Spinal cord (tissue), 10 donors: Measurements from ENCODE around the gene LPAR2. TPM values are rescaled to one million over a fixed set of nuclear protein-coding genes. Genes with fewer than 3 reads are reported as not detected.

ENCODE experiments used
- DNase-seq, 6 donors: peaks; one replicate each; pipeline versions ENCODE4 v3.0.0 to v3.0.0-alpha.2; 2013 to 2015; ENCODE audit warnings: low spot score in 6 of 6, low read depth in 4 of 6
- H3K27ac ChIP-seq: one replicate; pipeline ENCODE4 v1.5.1; 2013; ENCODE audit warnings: low read depth, low read length, control low read depth
- H3K27me3 ChIP-seq: one replicate; pipeline ENCODE4 v1.6.1; 2013; ENCODE audit warnings: low read length; ENCODE audit not compliant: control insufficient read depth, insufficient read depth
- H3K36me3 ChIP-seq: one replicate; pipeline ENCODE4 v1.6.1; 2013; ENCODE audit warnings: low read length; ENCODE audit not compliant: control insufficient read depth, insufficient read depth
- H3K4me1 ChIP-seq: one replicate; pipeline ENCODE4 v1.6.1; 2013; ENCODE audit warnings: low read length; ENCODE audit not compliant: control insufficient read depth, insufficient read depth
- H3K4me3 ChIP-seq: one replicate; pipeline ENCODE4 v1.5.1; 2013; ENCODE audit warnings: low read depth, low read length, control low read depth
- H3K9me3 ChIP-seq: one replicate; pipeline ENCODE4 v1.6.1; 2013; ENCODE audit warnings: low read length; ENCODE audit not compliant: control insufficient read depth, insufficient read depth
- WGBS: methylation state at CpG from one replicate; pipeline ENCODE4 v1.1.5; 2013; ENCODE audit warnings: missing lambda C conversion rate; ENCODE audit not compliant: insufficient coverage; 5-methylcytosine and 5-hydroxymethylcytosine counted together
- polyA plus RNA-seq, 2 donors: library from polyadenylated mRNA; unstranded; fragments of 120-200 nt; gene quantifications; one replicate each; pipeline ENCODE4 v1.2.1, GENCODE V29; 2013; ENCODE audit not compliant: insufficient read length in 2 of 2
- total RNA-seq, 2 donors: library from RNA; depleted of rRNA in 1 of 2; stranded (reverse); fragments of 120-200 nt in 1 of 2; fragments of >200 nt in 1 of 2; gene quantifications; one replicate each; pipeline versions ENCODE4 v1.2.3 to v1.2.4, GENCODE V29; 2013 to 2014
- donor health status: healthy.

The LPAR2 gene
- total and polyA plus RNA-seq, 4 donors = 5.3 to 80.0 (median 43.5) TPM

GRCh38 chr19:19662871-19663255 is 34.8 kb upstream of the LPAR2 start:
- H3K27me3 ChIP-seq = no peaks in the 10 kb centered on the region
- no peak overlapping the region for H3K27ac ChIP-seq
- peaks cover 31% of the 10 kb centered on the region for H3K36me3 ChIP-seq
- peak overlapping the region; percentile 85 for H3K4me3 ChIP-seq
- no peaks in the 10 kb centered on the region for H3K9me3 ChIP-seq
- 0% methylated on average over 12 of the region's 17 CpGs for WGBS
- peaks cover 22% of the 10 kb centered on the region for H3K4me1 ChIP-seq
- DNase-seq = no peak

DNA sequence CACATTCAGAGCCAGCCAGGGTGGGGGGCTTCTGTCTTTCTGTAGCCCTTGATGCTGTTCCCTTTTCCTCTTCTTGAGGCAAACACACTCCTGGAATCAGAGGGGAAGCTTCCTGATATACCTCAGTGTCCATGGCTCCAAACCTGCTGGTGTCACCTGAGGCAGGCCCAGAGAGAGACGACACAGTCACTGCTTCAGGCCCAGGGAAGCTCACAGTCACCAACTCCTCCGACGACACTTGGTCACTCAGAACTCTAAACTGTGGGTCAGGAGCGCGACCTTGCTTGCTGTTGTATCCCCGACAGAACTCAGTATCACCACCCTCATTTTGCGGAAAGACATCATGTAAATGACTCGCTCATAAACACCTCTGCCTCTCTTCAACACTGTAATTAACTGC is 34.3 kb upstream of the LPAR2 start:
- Histone ChIP-seq H3K27ac (no peak overlapping the region), H3K4me3 (no peak overlapping the region), H3K4me1 (peaks cover 22% of the 10 kb centered on the region), H3K27me3 (no peaks in the 10 kb centered on the region), H3K9me3 (no peaks in the 10 kb centered on the region), H3K36me3 (peaks cover 36% of the 10 kb centered on the region)
- DNase-seq = no peak
- WGBS = 83% methylated on average over 8 of the region's 8 CpGs

DNA sequence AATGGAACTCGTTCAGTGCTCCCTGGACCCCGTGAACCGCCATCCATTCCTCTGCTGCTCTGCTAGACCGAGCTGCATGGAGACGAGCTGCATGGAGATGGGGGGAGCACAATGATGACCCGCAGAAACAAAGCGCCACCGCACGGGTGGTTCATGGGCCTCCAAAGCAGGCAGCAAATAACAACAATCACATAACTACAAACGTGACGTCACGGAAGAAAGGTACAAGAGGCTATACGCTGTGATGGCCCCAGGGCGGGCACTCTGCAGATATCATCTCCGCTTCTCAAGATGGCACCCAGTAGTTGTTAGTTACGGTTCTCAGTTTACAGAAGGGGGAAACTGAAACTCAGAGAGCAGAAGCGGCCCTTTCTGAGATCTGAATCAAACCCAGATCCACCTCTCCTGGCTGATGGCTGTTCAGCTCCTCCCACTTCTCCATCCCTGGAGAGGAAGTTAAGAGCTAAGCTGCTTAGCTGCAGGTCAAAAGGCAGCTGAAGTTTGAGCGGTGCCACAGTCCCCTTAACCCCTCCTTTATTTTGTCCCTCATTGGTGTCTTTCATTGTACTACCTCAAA is 33.7 kb upstream of the LPAR2 start:
- Histone ChIP-seq H3K9me3 (no peaks in the 10 kb centered on the region), H3K4me1 (peaks cover 22% of the 10 kb centered on the region), H3K27me3 (no peaks in the 10 kb centered on the region), H3K27ac (no peak overlapping the region), H3K36me3 (peaks cover 41% of the 10 kb centered on the region), H3K4me3 (no peak overlapping the region)
- no peak for DNase-seq
- WGBS = 76% methylated on average over 6 of the region's 18 CpGs

- no peak overlapping the region for H3K4me3 ChIP-seq
- no peaks in the 10 kb centered on the region for H3K9me3 ChIP-seq
- peaks cover 22% of the 10 kb centered on the region for H3K4me1 ChIP-seq
- 88% methylated on average over 10 of the region's 10 CpGs for WGBS
- no peak overlapping the region for H3K27ac ChIP-seq
- H3K36me3 ChIP-seq = peaks cover 47% of the 10 kb centered on the region
- no peaks in the 10 kb centered on the region for H3K27me3 ChIP-seq
- no peak for DNase-seq
Measured at GRCh38 chr19:19661141-19661674, 33.2 kb upstream of the LPAR2 start.

GRCh38 chr19:19659646-19660245 is 31.7 kb upstream of the LPAR2 start:
- Histone ChIP-seq H3K27me3 (no peaks in the 10 kb centered on the region), H3K27ac (no peak overlapping the region), H3K4me3 (no peak overlapping the region), H3K4me1 (peaks cover 22% of the 10 kb centered on the region), H3K9me3 (no peaks in the 10 kb centered on the region), H3K36me3 (peaks cover 62% of the 10 kb centered on the region)
- 82% methylated on average over 16 of the region's 17 CpGs for WGBS
- no peak for DNase-seq

DNA sequence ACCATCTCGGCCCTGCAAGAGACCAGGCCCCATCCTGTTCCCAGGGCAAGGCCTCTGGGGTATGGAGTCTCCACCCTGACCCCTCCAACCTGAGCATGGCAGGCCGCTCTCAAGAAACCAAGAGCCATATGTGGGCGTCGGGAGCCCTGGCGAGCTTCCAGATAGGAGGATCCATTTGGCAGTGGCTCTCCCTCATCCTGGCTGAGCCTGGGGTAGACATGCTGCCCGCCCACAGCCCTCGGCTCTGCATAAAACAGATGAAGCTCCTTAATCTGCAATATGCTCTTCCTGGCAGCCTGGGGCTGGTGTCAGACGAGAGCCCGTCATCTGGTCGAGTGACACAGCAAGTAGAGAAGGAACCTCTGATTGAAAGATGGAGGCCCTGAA is 29.4 kb upstream of the LPAR2 start:
- DNase-seq = peak in 2 of 6 donors; percentile 21 to 85
- H3K4me1 ChIP-seq = peaks cover 19% of the 10 kb centered on the region
- no peak overlapping the region for H3K4me3 ChIP-seq
- no peak overlapping the region for H3K27ac ChIP-seq
- WGBS = 77% methylated on average over 10 of the region's 10 CpGs
- H3K9me3 ChIP-seq = no peaks in the 10 kb centered on the region
- H3K27me3 ChIP-seq = no peaks in the 10 kb centered on the region
- H3K36me3 ChIP-seq = peaks cover 85% of the 10 kb centered on the region

GRCh38 chr19:19656451-19657396 is 28.7 kb upstream of the LPAR2 start:
- no peaks in the 10 kb centered on the region for H3K27me3 ChIP-seq
- DNase-seq = no peak
- peaks cover 17% of the 10 kb centered on the region for H3K4me1 ChIP-seq
- no peaks in the 10 kb centered on the region for H3K9me3 ChIP-seq
- H3K4me3 ChIP-seq = no peak overlapping the region
- peaks cover 92% of the 10 kb centered on the region for H3K36me3 ChIP-seq
- H3K27ac ChIP-seq = no peak overlapping the region
- 96% methylated on average over 32 of the region's 33 CpGs for WGBS

GRCh38 chr19:19655641-19656343 is 27.8 kb upstream of the LPAR2 start:
- H3K27ac ChIP-seq = no peak overlapping the region
- no peak for DNase-seq
- H3K9me3 ChIP-seq = no peaks in the 10 kb centered on the region
- WGBS = 96% methylated on average over 27 of the region's 27 CpGs
- peaks cover 18% of the 10 kb centered on the region for H3K4me1 ChIP-seq
- H3K27me3 ChIP-seq = no peaks in the 10 kb centered on the region
- peaks cover 94% of the 10 kb centered on the region for H3K36me3 ChIP-seq
- no peak overlapping the region for H3K4me3 ChIP-seq

GRCh38 chr19:19655051-19655594 is 27.1 kb upstream of the LPAR2 start:
- Histone ChIP-seq H3K36me3 (peaks cover 100% of the 10 kb centered on the region), H3K4me3 (no peak overlapping the region), H3K27ac (no peak overlapping the region), H3K9me3 (no peaks in the 10 kb centered on the region), H3K27me3 (no peaks in the 10 kb centered on the region), H3K4me1 (peaks cover 19% of the 10 kb centered on the region)
- 98% methylated on average over 18 of the region's 22 CpGs for WGBS
- no peak for DNase-seq
